LNCaP clone FGC (cell line): Measurements from ENCODE around the gene EGFL8.

ENCODE experiments used
- DNase-seq: peaks from one replicate; pipeline ENCODE4 v3.0.0-alpha.2; 2011; ENCODE audit warnings: low read depth
- H3K4me3 ChIP-seq: 2 replicates; pipeline ENCODE4 v1.5.1; 2011; ENCODE audit warnings: mild to moderate bottlenecking, low read depth, low read length, control low read depth
- TF ChIP-seq, protein P1 (sequence below): IDR thresholded peaks from 2 replicates; pipeline ENCODE4 v1.5.1; 2012; ENCODE audit warnings: mild to moderate bottlenecking; ENCODE audit not compliant: control insufficient read depth, insufficient read depth; ENCODE audit errors: extremely low read depth

Gene EGFL8

DNA sequence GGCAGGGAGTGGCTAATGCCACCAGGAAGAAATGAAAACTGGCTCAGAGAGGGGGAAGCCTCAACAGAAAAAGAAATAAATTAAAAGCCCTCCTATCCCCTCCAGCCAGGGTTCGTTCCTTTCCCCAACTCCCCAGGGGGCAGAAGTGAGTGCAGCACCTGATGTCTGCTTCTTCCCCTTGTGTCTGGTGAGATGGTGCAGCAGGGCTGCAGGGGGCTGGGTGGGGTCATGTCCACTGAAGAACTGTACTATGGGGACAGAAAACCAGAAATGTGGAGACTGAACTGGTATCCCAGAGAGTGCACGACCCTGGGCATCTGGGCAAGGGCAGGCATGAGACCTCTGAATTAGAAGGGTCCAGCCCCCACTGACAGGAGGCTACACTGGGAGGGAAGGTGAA lies 4.0 kb downstream of the EGFL8 start:
- TF ChIP-seq, protein P1, sequence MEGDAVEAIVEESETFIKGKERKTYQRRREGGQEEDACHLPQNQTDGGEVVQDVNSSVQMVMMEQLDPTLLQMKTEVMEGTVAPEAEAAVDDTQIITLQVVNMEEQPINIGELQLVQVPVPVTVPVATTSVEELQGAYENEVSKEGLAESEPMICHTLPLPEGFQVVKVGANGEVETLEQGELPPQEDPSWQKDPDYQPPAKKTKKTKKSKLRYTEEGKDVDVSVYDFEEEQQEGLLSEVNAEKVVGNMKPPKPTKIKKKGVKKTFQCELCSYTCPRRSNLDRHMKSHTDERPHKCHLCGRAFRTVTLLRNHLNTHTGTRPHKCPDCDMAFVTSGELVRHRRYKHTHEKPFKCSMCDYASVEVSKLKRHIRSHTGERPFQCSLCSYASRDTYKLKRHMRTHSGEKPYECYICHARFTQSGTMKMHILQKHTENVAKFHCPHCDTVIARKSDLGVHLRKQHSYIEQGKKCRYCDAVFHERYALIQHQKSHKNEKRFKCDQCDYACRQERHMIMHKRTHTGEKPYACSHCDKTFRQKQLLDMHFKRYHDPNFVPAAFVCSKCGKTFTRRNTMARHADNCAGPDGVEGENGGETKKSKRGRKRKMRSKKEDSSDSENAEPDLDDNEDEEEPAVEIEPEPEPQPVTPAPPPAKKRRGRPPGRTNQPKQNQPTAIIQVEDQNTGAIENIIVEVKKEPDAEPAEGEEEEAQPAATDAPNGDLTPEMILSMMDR: no peak

DNA sequence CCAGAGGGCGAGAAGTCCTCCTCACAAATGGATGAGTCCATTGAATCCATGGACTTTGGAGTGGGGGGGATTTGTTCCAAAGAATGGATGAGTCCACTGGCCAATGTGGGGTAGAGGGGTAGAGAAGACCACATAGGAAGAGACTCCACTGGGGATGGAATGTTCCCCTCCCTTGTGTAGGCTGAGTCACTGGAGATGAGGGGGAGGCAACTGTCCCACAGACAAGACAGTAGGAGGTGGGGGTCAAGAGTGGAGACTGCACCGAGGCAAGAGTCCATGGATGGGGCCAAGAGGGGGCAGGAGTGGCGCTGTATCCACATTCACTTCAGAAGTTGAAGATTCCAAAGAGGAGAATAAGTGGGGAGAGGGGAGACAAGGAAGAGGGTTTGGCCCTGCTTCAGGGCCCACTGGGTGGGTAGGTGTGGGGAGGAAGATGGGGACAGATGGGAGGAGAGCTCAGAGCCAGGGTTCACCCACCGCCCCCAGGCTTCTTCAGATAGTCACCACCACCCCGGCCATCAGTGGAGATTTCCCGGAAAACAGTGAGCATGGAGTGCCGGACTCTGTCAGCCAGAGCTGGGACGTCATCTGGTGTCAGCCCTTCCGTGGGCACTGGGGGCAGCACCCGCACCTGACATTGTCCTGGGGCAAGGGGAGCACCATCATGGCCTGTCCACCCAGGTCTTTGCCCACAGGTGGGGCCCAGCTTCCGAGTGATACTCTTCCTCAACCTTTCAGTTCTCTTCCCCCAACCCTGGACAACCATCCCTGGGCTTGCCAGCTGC lies 4.6 kb downstream of the EGFL8 start:
- H3K4me3 ChIP-seq: no peak overlapping the region
- DNase-seq: no peak
- TF ChIP-seq, protein P1: no peak

More for the DNA sequence above, 4.0 kb downstream of the EGFL8 start:
- no peak for DNase-seq
- H3K4me3 ChIP-seq: no peak overlapping the region

- DNase-seq: no peak
- no peak overlapping the region for H3K4me3 ChIP-seq
- TF ChIP-seq, protein P1: no peak
These were observed 5.9 kb downstream of the EGFL8 start for GRCh38 chr6:32170294-32170693.

DNA sequence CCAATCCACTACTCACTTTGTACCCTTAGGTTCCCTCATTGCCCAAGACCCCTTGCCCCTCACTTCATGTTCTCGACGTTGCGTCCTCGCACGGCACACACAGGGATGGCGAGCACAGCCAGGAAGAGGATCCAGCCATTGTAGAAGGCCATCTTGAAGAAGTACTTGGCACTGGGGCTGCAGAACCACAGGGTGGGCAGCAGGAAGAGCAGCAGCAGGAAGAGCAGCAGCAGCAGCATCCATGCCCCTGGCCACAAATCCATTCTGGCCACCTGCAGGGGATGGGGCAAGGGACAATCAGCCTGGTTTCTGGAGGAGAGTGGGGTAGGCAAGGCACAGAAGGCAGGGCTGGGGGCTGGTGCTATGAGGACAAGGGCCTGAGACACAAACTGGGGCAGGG lies 6.8 kb downstream of the EGFL8 start:
- H3K4me3 ChIP-seq: no peak overlapping the region
- no peak for DNase-seq
- TF ChIP-seq, protein P1: no peak

GRCh38 chr6:32173051-32173727 lies 8.8 kb downstream of the EGFL8 start:
- TF ChIP-seq, protein P1: no peak
- DNase-seq: no peak
- no peak overlapping the region for H3K4me3 ChIP-seq

GRCh38 chr6:32174416-32174815 lies 10.0 kb downstream of the EGFL8 start:
- TF ChIP-seq, protein P1: no peak
- no peak overlapping the region for H3K4me3 ChIP-seq

More at GRCh38 chr6:32174416-32174815, 10.0 kb downstream of the EGFL8 start:
- no peak for DNase-seq
